ENCODE data around the gene PTCH2.

- TF ChIP-seq CTCF (IDR thresholded peaks at IDR 0.05) (peak in 1 of 5 experiments; percentile 21), EP300 (IDR thresholded peaks at IDR 0.05) (peak in 1 of 2 donors; percentile 67), POLR2A (IDR thresholded peaks at IDR 0.05) (peak in 1 of 2 donors; percentile 66)
Observed at GRCh38 chr1:44842862-44843655, at the start of gene PTCH2.

All from tibial nerve (tissue), 4 donors.